ENCODE data around the gene HINT1.
"Not testable (repeated sequence)": the region's sequence is repeated elsewhere in the genome, so short reads cannot be mapped to it uniquely, and the experiment has no call there.

Gene HINT1

DNA sequence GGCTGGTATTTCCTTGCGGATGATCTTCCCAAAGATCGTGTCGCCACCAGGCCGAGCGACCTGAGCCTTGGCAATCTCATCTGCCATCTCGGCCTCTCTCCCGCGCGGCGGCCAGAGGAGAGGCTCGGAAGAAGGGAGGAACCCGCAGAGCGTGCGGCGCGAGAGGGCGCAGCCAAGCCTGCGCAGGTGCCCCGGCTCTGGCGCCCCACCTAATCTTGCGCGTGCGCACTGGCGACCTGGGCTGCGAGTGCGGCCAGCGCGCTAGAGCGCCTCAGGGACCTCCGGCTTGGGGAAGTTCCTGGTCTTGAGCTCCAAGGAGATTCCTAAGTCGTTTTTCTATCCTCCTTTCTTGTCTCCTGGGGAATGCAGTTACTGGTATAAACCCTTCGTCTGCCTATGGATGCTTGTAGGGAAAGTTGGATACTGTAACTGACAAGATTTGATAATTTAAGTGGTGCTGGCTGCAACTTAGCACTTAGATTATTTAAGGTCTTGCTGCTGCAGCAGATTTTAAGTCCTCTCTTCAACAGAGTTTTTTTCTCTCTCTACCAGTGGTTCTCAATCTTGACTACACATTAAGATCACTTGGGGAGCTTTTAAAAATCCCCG, at the start of gene HINT1:
Gene HINT1 (minus strand): TSS at position 138 of the 609 bp plus-strand sequence. CDS start 51 bp downstream, at position 87.
- DNase-seq, result peak; percentile 40 to 94 (median 78)

DNA sequence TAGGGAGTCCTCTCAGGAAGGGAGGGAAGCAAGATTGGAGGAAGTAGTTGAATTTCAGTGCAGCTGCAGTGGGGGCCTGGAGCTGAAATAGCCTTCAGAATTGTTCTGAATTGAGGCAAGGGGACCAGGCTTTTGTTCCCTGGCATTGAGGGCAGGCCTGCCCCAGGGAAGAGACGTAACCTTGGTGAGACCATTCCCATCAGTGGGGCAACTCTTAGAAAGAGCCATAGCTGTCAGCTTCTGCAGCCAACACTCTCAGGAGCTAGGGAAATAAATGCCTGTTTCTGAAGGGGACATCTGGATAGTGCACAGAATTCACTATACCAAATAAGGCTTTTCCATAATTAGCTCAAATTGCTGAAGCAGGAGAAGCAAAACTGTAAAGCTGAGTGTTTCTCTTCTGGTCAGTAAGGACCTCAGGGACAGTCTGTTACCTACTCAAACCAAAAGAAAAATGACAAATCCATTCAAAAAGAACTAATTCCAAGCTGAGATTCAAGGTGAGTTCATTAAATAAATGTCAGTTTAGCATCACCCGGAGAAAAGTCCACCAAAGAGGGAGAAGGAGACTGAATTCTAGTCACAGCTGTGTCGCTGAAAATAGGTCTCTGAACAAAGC, 49.7 kb upstream of the HINT1 start:
- no peak for DNase-seq

- DNase-seq, result no peak
Observed at GRCh38 chr5:131212471-131213021, 47.5 kb upstream of the HINT1 start.

- DNase-seq, result no peak
Observed at GRCh38 chr5:131211669-131212068, 46.6 kb upstream of the HINT1 start.

GRCh38 chr5:131210151-131210510, 45.1 kb upstream of the HINT1 start:
- DNase-seq, result no peak

DNA sequence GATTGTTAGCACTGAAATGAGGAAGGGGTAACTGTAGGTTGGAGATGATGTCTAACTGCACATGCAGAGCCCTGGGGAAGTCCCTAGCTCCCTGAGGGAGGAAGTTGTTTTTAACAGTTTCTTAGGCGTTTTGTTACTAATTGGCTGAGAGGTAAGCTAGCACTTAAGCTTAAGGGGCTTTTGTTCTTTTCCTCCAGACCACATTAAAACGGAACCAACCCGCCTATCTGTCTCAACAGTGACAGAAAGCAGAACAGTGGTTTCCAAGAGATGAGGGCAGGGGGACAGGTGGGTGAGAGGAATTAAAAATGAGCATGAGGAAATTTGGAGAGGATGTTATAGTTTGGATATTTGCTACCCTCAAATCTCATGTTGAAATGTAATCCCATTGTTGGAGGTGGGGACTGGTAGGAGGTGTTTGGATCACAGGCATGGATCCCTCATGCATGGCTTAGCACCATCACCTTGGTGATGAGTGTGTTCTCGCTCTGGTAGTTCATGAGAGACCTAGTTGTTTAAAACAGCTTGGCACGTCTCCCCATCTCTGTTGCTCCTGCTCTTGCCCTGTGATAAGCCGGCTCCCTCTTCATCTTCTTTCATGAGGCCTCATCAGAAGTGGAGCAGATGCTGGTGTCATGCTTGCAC, 44.6 kb upstream of the HINT1 start:
- peak in 1 of 51 donors; percentile 11 for DNase-seq

DNA sequence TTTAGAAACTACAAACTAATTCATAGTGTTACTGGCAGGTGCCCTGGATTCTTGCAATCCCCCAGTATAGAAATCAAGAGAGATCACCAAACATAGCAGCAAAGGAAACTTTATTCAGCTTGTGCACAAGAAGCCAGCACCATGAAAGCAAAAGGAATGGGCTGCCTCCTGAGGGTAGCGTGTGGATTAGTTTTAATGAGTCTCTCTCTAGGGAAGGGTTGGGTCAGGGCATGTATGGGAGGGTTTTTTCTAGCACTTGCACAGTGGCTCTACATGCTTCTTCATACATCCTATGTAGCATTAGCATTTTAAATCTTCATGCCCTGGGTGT, 44.1 kb upstream of the HINT1 start:
- no peak for DNase-seq

GRCh38 chr5:131206772-131207171, 41.7 kb upstream of the HINT1 start:
- DNase-seq, result no peak

DNA sequence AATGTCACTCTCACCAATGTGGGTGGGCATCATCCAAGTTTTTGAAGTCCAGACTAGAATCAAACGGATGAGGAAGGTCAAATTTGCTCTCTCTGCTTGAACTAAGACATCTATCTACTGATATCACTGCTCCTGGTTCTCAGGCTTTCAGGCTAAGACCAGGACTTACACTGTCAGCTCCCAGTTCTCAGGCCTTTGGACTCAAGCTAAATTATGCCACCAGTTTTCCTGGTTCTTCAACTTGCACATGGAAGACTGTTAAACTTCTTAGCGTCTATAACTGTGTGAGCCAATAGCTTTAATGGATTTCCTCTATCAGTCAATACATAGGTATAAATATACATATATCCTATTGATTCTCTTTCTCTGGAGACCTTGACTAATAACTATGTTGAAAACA, 41.0 kb upstream of the HINT1 start:
- no peak for DNase-seq

DNA sequence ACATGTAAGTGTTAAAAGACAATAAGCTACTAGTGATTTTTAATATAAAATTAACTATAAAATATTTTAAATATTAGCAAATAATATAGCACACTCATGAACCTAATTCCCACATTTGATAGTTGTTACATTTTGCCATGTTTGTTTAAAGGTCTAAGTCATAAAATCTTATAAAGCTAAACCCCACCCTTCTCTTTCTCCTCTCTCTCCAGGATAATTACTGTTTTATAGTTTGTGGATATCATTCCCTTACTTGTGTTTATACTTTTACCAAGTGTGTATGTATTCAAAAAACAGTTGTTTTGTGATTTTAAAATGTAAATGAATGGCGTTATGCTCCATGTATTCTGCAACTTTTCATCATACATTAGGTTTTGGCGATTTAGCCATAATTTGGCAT, 39.9 kb upstream of the HINT1 start:
- no peak for DNase-seq

- no peak for DNase-seq
Observed at GRCh38 chr5:131200560-131200959, 35.5 kb upstream of the HINT1 start.

- DNase-seq, result no peak
Observed at GRCh38 chr5:131198625-131199024, 33.6 kb upstream of the HINT1 start.

DNA sequence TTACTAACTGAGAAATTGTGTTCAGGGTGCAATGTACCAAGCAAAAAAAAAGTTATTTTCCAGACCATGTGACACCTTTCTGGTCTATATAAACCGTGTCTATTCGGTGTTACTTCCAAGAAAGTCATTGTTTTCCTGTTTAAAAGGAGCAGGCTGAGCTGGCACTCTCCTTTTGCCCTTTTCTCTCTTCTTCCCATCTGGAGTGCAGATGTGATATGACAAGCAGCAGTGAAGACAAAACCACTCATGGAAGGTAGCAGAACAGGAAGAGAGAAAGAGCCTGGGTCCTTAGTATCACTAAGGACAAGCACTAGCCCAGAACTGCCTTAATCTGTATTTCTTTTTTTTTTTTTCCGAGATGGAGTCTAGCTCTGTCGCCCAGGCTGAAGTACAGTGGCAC, 31.3 kb upstream of the HINT1 start:
- no peak for DNase-seq

GRCh38 chr5:131195696-131196095, 30.6 kb upstream of the HINT1 start:
- DNase-seq, result no peak

DNA sequence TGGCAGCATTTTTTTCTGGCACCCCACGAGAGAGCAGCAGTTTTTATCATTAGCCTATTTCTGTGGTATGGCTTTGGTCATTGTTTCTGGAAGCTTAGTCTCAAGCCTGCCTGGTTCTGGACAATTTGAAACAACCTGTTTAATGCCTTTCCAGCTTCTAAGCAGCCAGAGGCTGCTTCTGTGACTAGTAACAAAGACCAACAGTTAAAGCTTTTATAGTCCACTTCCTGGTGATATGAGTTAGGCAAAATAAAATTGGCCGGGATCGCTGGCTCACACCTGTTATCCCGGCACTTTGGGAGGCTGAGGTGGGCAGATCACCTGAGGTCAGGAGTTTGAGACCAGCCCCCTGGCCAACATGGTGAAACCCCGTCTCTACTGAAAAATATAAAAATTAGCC, 29.7 kb upstream of the HINT1 start:
- no peak for DNase-seq

DNA sequence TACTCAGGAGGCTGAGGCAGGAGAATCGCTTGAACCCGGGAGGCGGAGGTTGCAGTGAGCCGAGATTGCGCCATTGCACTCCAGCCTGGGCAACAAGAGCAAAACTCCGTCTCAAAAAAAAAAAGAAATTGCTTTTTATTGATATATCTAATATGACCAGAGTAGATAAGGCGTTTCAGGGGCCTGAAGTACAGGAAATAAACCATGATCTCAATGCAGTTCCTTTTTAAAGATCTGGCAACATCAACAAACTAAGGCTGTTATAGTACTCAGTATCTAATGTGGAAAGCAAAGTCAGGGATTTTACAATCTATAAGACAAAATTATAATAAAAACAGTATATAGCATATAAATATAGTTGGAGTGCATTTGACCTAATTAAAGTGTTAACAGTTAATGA, 28.8 kb upstream of the HINT1 start:
- DNase-seq, result not testable (repeated sequence)

- DNase-seq, result no peak
Observed at GRCh38 chr5:131193106-131193505, 28.1 kb upstream of the HINT1 start.

- no peak for DNase-seq
Observed at GRCh38 chr5:131186561-131187256, 21.7 kb upstream of the HINT1 start.

DNA sequence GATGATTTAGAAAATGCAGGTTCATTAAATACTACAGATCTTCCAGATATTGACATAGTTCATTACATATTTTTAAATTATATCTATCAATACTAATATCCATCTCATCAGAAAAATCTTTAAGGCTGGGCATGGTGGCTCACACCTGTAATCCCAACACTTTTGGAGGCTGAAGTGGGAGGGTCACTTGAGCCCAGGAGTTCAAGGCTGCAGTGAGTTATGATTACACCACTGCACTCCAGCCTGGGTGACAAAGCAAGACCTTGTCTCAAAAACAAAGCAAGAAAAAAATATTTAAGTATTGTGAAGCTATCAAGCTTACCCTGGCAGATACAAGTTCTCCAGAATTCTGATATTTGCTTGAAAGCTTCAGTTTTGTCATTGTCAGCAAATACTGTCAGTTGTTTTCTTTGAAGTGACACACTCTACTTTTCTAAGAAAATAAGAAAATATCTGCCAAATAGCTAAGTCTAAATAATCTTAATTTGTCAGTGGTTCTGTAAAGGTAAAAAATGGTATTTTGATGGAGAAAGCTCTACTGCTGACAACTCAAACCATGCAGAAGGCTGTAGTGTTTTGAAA, 20.6 kb upstream of the HINT1 start:
- DNase-seq, result no peak

- no peak for DNase-seq
Observed at GRCh38 chr5:131182839-131183238, 17.8 kb upstream of the HINT1 start.

- no peak for DNase-seq
Observed at GRCh38 chr5:131180407-131180806, 15.4 kb upstream of the HINT1 start.

DNA sequence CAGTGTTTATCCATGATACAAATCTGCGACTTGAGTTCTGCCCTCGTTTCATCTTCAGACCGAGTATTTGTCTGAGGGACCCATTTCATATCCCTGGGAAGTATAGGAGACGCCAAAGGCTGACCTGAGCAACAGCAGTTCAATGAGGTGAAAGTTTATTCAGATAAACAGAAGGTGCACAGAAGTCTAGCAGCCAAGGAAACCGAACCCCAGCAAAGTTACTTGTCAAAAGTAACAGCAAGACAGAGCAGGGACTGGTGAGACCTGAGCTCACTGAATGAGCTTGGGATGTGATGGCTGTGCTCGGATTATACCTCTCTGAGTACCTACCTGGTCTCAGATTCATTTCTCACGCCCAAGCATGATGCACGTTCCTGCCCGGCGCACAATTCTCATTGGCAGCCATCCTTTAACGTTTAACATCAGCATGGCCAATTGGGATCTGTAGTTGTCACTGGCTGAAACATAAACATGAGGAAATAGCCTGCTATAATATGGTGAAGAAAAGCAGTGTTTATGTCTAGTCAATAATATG, 6.3 kb upstream of the HINT1 start:
- peak in 2 of 51 donors; percentile 32 to 43 for DNase-seq

Measured in hypothalamus (tissue), 51 donors.